Caki2 (cell line): ENCODE results near the gene KLHL15. TPM values are rescaled to one million over a fixed set of nuclear protein-coding genes. Genes with fewer than 3 reads are reported as not detected.
A peak's percentile ranks its signal among the peaks of the same experiment; 100 is the strongest.

Experiments
- DNase-seq: peaks from one replicate; pipeline ENCODE4 v3.0.0-alpha.2; 2015; ENCODE audit warnings: low read depth
- in situ Hi-C: cut with HindIII; loops from 2 replicates; pipeline ENCODE4 v1.10.0; 2016; ENCODE audit warnings: low sequenced_read_pairs, low pct_unique_long_range_greater_than_20kb, mixed read lengths
- total RNA-seq: library from RNA; depleted of rRNA; stranded (reverse); fragments of >200 nt; shearing (Covaris generic); gene quantifications from 2 replicates; pipeline ENCODE4 v1.2.3, GENCODE V29; 2014; ENCODE audit warnings: low replicate concordance

Gene KLHL15
- total RNA-seq, 1 experiment from 2014 or later = 6.1 TPM

DNA sequence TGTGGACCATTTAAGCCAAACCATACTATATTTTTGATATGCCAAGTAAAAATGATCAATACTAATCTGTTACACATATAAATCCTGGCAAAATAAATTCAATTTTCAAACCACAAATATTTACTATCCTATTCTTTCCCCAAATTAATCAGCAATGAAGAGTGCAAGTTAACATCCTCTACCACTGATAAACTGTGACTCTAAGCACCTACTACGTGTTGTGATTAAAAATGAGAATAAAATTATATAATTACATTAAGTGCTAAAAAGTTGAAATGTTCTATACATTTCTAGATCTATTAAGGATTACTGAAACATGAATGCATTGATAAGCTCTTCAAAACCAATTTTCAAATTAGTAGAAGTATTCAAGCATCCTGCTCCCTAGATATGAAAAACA, 3.4 kb downstream of the KLHL15 start:
- DNase-seq = no peak
- in situ Hi-C loops = no loop called here

DNA sequence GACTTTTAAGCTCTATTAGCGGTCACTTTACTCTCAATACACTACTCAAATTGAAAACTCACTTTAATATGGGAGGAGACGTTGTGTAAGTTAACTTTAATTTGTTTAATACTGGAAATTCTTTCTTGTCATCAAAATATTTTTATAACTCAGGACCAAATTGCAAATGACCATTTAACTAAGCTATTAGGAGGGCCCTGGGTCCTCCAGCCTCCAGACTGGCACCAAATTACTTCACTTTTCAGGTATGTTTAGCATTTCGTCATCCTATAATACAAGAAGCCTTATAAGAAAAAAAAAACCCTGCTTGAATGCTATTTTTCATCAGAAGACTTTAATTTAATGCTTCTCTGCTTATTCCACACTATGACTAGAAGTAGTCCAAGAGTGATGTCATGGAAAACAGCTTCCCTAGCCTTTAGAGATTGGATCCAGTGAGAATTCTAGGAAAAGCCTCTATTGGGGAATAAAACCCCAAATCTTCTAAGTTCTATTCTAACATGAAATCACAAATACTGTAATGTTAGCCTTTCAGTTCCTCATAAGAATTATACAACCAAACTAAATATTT, 6.6 kb downstream of the KLHL15 start:
- in situ Hi-C loops = no loop called here
- no peak for DNase-seq

DNA sequence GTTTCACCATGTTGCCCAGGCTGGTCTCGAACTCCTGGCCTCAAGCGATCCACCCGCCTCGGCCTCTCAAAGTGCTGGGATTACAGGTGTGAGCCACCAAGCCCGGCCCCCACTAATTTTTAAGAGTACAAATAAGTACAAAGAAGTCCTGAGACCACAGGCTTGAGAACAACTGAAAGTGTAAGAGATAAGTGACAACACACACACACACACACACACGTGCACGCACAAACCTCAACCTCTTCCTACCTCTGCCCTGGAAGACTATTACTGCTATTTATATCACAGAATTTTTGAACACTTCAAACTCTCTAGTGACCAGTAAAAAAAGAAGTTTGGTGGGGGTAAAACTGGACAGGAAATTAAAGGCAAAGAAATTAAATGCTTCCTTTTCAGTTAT, 7.5 kb downstream of the KLHL15 start:
- no peak for DNase-seq

DNA sequence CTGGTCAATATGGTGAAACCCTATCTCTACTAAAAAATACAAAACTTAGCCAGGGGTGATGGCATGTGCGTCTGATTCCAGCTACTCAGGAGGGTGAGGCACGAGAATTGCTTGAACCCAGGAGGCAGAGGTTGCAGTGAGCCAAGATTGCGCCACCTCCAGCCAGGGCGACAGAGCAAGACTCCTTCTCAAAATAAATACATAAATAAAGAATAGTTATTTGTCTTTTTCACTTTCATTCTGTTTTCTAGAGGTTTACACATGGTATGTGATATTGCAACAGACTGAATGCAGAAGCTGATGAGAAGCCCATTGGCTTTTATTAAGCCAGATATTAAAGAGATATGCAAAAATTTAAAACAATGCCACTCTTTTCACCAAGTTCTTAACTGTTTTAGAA, 8.2 kb downstream of the KLHL15 start:
- DNase-seq = no peak
- in situ Hi-C loops = no loop called here

More for the DNA sequence above, 7.5 kb downstream of the KLHL15 start:
- in situ Hi-C loops = no loop called here

DNA sequence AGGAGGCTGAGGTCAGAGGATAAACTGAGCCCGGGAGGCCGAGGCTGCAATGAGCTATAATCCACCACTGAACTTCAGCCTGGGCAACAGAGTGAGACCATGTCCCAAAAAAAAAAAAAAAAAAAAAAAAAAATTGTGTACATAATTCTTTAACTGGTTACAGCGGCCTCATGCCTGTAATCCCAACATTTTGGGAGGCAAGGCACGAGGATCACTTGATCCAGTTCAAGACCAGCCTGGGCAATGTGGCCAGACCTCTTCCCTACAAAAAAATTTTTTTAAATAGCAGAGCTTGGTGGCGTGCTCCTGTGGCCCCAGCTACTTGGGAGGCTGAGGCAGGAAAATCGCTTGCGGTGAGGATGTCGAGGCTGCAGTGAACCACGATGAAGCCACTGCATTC, 9.3 kb downstream of the KLHL15 start:
- DNase-seq = no peak
- in situ Hi-C loops = no loop called here

DNA sequence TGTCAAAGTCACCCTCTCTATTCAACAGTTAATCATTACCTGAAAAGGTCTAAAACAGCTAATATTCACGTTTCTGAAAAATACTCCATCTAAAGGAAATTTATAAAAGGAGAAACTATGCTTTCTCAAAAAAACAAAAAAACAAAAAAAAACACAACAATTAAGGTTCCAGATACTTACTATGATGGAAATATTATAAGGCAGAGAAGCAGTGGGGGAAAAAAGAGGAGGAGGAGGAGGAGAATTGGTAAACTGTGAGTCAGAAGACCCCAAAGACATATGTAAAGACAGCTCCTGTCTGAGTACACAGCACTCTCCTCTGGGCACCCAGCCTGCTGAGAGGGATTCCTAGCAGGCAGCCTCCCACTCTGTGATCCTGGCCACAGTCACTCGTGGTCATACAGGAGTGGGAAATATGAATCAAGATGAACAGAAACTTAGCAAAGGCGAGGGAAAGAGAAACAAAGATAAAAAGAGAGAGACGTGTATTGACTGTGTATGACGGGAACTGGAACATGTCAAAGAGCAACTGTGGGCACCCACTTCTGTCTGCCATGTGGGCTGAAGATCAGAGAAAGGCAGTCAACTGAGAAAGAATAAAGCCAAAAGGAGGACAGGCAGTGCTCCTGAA, 12.5 kb downstream of the KLHL15 start:
- in situ Hi-C loops = no loop called here
- no peak for DNase-seq

DNA sequence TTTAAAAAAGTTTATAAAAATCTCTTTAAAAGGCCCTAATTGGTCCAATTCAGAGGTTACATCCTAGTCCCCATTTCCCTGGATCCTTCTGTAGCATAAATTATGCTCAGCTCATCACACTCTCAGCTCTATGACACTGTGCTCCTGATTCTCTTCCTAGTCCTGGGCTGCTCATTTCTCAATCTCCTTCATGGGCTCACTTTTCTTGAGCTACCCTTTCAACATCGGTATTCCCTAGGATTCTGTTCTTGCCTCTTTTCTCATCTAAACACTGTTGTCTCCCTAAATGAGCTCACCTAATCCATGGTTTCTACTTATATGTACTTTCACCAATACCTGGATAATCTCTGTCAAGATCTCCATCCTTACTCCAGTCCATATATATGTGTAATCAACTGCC, 14.7 kb downstream of the KLHL15 start:
- in situ Hi-C loops = no loop called here
- no peak for DNase-seq

DNA sequence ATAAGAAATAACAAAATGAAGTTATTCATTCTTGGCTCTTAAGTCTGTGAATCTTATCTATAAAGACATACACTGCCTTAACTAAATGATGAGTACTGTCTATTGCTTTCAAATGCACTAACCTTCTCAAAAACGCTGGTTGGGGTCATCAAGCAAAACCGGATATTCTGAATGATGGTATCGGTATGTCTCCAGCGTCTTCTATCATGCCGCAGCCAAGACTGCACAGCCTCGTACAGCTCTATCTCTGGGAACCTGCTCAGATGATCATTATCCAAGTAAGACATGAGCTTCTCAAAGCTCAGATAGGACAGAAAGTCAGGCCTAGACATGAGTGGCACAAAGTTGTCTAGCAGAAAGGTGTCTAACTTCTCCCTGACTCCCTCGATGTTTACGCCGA, 21.1 kb downstream of the KLHL15 start:
- no peak for DNase-seq
- in situ Hi-C loops = no loop called here

DNA sequence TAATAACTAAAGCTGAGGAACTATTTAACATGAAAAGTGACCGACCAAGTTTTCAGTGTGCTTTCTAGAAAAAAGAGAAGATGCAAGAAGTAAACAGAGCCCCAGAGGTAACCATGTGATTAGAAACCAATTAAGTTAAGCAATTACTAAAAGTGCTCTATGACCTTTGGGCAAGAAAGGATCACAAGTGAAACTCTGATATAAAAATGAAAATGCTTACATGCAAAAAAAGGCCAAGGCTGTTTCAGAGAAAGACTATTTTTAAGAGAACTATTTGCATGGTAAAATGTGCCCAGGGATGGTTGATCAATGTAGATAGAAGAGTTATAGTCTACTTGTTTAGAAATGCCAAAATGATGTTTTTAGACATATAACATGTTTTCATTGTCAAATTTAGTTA, 22.0 kb downstream of the KLHL15 start:
- DNase-seq = no peak
- in situ Hi-C loops = no loop called here

DNA sequence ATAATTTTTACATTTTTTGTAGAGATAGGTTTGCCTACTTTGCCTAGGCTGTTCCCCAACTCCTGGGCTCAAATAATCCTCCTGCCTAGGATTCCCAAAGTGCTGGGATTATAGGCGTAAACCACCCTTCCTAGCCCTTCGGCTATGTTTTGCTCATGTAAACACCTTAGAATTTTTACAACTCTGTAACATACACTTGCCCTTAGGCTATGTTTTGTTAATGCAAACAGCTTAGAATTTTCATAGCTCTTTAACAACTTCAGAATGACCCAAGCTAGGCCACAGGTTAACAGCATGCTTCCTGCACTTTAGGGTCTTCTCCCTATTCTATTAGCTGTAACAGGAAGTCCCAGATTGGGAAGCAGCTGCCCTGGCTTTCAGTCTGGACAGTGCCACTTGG, 24.2 kb downstream of the KLHL15 start:
- no peak for DNase-seq
- in situ Hi-C loops = no loop called here

DNA sequence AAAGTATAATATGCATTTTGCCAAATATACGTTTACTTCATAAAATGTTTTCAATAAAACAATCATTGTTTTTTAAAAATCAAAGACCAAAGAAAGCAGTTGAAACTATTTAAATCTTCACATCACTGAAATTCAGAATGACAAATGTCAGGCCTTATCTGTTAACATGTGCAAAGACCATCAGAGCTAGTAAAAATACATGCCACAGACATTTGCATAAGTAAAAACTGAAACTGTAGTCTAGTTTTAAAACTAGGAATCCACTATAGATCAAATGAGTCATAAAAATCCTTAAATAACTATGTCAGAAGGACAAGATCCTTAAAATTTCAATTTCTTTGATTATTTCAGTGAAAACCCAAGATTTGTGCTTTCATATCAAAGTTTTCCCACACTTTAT, 24.8 kb downstream of the KLHL15 start:
- DNase-seq = no peak
- in situ Hi-C loops = no loop called here

DNA sequence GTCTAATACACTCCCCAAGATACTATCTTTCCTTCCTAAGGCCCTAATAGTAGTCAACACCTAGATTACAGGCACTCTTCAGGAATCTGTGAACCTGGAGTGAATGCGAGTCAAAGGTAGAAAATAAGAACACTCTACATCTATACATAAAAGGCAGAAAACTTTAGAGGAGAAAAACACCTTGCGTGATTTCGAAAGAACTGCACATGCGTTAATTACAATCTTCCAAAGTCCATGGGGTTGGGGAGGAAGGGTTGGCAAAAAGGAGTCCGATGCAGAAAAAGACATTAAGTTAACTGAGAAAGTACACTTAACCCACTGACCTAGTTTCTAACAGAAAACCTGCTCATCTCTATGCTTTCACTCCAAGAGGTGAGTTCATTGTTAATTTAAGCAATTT, 27.3 kb downstream of the KLHL15 start:
- in situ Hi-C loops = no loop called here
- DNase-seq = no peak

DNA sequence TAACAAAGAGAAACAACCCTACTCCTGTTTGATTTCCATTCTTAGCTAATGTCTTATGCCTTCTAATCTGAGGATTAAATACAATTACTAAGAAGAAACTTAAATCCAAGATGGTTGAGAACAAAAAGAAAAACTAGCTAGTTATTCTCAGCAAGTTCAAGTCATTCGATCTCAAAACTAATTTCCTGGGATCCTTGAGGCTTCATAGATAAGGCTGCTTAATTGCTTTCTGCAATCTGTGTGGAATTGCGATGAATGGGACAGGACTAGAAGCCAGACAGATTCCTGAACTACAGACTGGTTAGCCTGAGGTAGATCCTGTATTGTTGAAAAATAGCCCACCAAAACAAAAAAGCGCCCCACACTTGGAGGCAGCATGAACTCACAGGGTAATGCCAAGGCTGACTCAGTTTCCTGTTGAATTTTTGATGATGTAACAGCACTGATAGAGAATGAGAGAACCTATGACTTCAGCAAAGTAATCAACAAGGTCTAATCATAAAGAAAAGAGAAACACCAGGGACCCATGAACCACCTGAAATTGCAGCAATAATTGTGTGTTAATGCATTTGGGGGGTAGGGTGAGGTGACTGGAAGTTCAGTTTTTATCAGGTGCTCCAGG, 33.9 kb downstream of the KLHL15 start:
- in situ Hi-C loops = no loop called here
- DNase-seq = no peak

DNA sequence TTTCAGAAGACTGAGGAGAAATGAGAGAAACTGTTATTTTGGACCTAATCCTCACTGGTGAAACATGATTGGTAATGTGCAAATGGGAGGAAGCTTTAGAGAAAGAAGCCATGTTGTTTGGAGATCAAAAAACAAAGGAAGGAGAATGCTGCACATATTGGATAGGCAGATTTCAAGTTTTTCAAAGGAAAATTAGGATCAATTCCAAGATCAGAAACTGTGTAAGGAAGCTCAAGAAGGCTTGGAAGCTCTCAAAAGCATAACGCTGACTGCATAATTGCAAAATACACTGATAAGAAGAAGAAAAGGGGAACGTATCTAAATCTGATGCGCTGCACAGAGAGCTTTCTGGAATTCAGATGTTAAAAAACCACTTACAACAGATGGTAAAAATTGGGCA, 34.6 kb downstream of the KLHL15 start:
- DNase-seq = no peak
- in situ Hi-C loops = no loop called here

DNA sequence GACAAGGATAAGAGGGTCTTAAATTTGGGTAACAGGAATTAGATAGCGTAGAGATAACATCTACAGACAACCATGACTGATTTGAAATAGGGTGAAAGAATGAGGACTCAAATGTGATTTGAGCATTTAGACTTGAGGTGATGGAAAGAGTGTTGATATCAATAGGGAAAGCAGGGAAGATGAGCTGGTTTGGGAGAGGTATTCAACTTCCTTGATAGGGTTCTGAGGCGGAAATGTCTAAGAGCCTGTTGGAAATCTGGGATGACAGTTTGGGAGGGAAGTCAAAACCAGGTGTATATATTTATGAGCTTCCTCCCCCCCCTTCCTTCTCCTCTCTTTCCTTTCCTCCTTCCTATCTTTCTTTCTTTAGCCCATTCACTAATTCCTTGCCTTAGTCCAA, 36.5 kb downstream of the KLHL15 start:
- in situ Hi-C loops = no loop called here
- DNase-seq = no peak

DNA sequence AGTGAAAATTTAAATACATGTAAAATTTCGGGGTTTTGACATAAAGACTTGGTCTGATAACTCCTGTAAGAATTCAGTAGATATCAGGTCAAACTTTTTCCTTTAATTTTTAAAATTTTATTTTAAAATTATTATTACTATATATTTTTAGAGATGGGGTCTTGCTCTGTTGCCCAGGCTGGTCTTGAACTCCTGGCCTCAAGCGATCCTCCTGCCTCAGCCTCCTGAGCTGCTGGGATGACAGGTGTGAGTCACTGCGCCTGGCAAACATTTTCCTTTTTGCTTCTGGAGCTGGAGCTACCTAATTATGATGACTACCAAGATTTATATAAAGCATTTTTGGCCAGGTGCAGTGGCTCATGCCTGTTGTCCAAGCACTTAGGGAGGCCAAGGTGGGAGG, 37.3 kb downstream of the KLHL15 start:
- DNase-seq = no peak
- in situ Hi-C loops = no loop called here

DNA sequence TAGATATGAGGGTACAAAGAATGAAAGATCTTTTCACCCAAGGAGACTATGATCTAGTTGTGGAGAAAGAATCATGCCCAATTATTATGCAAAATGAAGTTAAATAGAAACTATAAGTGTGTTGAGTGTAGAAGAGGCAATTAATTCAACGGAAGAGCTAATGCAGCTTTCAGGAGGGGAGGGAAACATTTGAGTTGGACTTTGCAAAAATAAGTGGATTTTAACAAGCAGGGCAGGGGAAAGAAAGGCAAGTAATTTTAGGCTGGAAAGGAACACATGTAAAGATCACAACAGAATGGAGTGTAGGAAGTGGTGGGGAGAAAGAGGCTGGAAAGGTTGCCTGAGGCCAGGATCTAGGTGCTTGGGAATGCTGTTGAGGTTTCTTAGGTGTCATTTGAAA, 44.1 kb downstream of the KLHL15 start:
- in situ Hi-C loops = no loop called here
- no peak for DNase-seq

DNA sequence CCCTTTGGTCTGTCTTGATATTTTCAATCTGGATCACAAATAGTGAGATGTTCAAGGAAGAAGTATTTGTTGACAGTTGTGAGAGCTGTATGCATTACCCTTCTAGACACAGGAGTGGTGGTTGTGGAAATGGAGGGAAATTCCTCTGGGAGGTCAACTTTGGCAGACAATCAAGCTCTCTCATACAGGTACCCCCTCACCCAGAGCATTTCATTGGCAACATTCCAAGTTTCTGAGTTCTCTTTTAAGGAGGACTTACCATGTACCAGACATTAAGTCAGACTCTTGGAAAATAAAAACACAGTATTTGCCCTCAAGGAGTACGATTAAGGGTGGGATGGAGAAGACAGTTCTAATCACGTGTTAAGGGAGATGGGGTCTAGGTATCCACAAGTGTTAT, 45.3 kb downstream of the KLHL15 start:
- DNase-seq = no peak
- in situ Hi-C loops = no loop called here

DNA sequence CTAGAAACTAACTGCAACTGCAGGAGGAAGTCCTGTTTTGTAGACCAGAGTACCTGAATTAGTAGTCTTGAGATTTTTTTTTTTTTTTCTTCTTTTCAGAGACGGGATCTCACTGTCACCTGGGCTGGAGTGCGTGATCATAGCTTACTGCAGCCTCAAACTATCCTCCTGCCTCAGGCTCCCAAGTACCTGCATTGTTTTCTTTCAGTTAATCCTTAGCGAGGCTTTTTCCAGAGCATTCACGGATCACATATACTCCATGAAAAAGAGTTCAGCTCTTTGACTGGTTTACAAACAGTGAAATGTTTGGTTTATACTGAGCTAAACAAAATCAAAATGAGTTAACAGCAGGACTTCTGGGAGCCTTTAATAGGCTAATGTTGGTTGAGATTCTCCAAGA, 45.8 kb downstream of the KLHL15 start:
- no peak for DNase-seq
- in situ Hi-C loops = no loop called here

DNA sequence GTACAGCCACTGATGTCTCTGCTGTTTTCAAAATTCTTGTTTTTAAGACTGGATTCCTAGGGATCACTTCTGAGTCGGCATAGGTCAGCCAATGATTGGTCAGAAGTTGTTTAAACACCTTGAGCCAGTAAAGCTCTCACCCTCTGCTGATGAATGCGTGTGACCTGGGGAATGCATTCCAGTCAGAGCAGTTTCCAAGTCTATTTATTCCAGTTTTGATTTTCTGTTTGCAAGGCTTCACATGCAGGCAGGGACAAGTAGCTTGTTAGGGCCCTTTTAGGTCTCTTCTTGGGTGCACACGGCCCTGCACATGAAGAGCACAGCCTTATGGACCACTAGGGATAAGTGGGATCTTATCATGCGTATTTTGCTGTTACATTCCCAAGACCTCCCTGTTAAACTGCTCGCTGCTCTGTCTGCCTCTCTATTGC, 47.0 kb downstream of the KLHL15 start:
- in situ Hi-C loops = no loop called here
- DNase-seq = peak; percentile 3
